ENCODE results near the gene NAV1. TPM values are rescaled to one million over a fixed set of nuclear protein-coding genes. Genes with fewer than 3 reads are reported as not detected.

NAV1 gene
- total and polyA plus RNA-seq, 9 of the 15 experiments (the other 6 are each of a cell fraction or from before 2014, with no cell fraction given) = 0.91 to 16.8 (median 3.2) TPM

DNA sequence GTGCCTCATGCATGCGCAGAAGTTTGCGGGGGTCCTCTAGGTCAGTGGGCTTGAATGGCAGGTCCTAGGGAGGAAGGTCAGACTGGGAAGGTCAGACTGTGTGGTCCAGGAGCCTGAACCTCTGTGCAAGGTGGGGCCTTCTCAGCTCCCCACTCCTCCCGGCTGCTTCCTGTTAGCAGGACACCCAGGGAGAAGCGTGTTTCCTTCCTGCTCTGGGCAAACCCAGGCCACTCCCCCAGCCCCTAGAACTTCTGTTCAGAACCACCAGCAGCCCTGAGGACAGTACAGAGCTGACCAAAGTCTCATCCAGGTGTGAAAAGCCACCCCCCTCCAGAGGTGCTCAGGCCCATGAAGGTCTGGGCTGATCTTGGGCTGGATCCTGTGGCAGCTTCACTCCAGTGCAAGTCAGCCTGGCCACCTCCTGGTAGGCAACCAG is 29.9 kb downstream of the NAV1 start (continued):
- no peak for TF ChIP-seq ILF3 (IDR thresholded peaks at IDR 0.05; ENCODE audit: borderline replicate concordance)
- 0 out of 2 replicates have a peak, but pooled peaks have one; percentile 51 for TF ChIP-seq ZNF830 (CRISPR knock-in tag; IDR thresholded peaks at IDR 0.05)
- 0 out of 2 replicates have a peak, but pooled peaks have one; percentile 41 for TF ChIP-seq ESRRA (IDR thresholded peaks at IDR 0.05; ENCODE audit: borderline replicate concordance, low read depth)
- TF ChIP-seq PTBP1 (IDR thresholded peaks at IDR 0.05; ENCODE audit: low read depth, low read length) = no peak
- peak; percentile 62 for TF ChIP-seq SMAD4 (CRISPR knock-in tag; conservative IDR thresholded peaks at IDR 0.05)
- TF ChIP-seq MTA1 (IDR thresholded peaks at IDR 0.05; ENCODE audit: borderline replicate concordance) = no peak
- TF ChIP-seq, protein P1, sequence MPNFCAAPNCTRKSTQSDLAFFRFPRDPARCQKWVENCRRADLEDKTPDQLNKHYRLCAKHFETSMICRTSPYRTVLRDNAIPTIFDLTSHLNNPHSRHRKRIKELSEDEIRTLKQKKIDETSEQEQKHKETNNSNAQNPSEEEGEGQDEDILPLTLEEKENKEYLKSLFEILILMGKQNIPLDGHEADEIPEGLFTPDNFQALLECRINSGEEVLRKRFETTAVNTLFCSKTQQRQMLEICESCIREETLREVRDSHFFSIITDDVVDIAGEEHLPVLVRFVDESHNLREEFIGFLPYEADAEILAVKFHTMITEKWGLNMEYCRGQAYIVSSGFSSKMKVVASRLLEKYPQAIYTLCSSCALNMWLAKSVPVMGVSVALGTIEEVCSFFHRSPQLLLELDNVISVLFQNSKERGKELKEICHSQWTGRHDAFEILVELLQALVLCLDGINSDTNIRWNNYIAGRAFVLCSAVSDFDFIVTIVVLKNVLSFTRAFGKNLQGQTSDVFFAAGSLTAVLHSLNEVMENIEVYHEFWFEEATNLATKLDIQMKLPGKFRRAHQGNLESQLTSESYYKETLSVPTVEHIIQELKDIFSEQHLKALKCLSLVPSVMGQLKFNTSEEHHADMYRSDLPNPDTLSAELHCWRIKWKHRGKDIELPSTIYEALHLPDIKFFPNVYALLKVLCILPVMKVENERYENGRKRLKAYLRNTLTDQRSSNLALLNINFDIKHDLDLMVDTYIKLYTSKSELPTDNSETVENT (CRISPR knock-in tag; IDR thresholded peaks at IDR 0.05) = 0 out of 2 replicates have a peak, but pooled peaks have one; percentile 32
- no peak for TF ChIP-seq BHLHE40 (IDR thresholded peaks at IDR 0.05; ENCODE audit: low read length)
- TF ChIP-seq GATAD2B (IDR thresholded peaks at IDR 0.05; ENCODE audit: borderline replicate concordance) = no peak
- TF ChIP-seq CXXC5 (CRISPR knock-in tag; IDR thresholded peaks at IDR 0.05) = peak; percentile 32; the same call in 1 of the 2 replicates
- TF ChIP-seq, protein P2, sequence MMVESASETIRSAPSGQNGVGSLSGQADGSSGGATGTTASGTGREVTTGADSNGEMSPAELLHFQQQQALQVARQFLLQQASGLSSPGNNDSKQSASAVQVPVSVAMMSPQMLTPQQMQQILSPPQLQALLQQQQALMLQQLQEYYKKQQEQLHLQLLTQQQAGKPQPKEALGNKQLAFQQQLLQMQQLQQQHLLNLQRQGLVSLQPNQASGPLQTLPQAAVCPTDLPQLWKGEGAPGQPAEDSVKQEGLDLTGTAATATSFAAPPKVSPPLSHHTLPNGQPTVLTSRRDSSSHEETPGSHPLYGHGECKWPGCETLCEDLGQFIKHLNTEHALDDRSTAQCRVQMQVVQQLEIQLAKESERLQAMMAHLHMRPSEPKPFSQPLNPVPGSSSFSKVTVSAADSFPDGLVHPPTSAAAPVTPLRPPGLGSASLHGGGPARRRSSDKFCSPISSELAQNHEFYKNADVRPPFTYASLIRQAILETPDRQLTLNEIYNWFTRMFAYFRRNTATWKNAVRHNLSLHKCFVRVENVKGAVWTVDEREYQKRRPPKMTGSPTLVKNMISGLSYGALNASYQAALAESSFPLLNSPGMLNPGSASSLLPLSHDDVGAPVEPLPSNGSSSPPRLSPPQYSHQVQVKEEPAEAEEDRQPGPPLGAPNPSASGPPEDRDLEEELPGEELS (CRISPR knock-in tag; IDR thresholded peaks at IDR 0.05; ENCODE audit: borderline replicate concordance) = no peak
- no peak for TF ChIP-seq HDGF (IDR thresholded peaks at IDR 0.05)
- TF ChIP-seq HIVEP1 (CRISPR knock-in tag; IDR thresholded peaks at IDR 0.05) = peak; percentile 53; the same call in 1 of the 2 replicates
- TF ChIP-seq TBP (optimal IDR thresholded peaks at IDR 0.05; ENCODE audit: low read depth, low read length) = no peak
- TF ChIP-seq ELF2 (CRISPR knock-in tag; IDR thresholded peaks at IDR 0.05) = 0 out of 2 replicates have a peak, but pooled peaks have one; percentile 3
- 0 out of 4 replicates have a peak, but pooled peaks of 1 of the 2 experiments have one; percentile 39 for TF ChIP-seq KDM4B (IDR thresholded peaks at IDR 0.05; ENCODE audit: borderline replicate concordance in 2 of 2, low read depth in 1 of 2)

All from K562 (cell line).